ENCODE results near the gene PRICKLE1. TPM values are rescaled to one million over a fixed set of nuclear protein-coding genes. Genes with fewer than 3 reads are reported as not detected.

PRICKLE1 gene
- total and polyA plus RNA-seq, 2 of the 13 experiments (the other 11 are each of a cell fraction or from before 2014, with no cell fraction given), result not detected

- H3K9ac ChIP-seq (ENCODE audit: insufficient read depth, low read depth, low read length), result no peak overlapping the region
- ChIA-PET CTCF (ENCODE audit: low intra/inter-chr PET ratio, low total read pairs) (no interaction called here), POLR2A (no interaction called here)
- H3K9me3 ChIP-seq (ENCODE audit: low read length), result no peaks in the 10 kb centered on the region
- FAIRE-seq (no peak), ATAC-seq (no peak), DNase-seq (ENCODE audit: low spot score) (no peak)
- 100% methylated on average over 1 of the region's 2 CpGs for WGBS (ENCODE audit: low lambda C conversion rate)
- peaks cover 2 to 13% of the 10 kb centered on the region in 2 experiments; a peak in 1 of 5 replicates for H3K36me3 ChIP-seq (replicated peaks in 1 of 2; ENCODE audit: control insufficient read depth in 1 of 2, insufficient read depth in 2 of 2, low read length in 2 of 2)
- no peak overlapping the region for H2AFZ ChIP-seq (ENCODE audit: low read length)
- intact Hi-C loops (cut with micrococcal nuclease; ENCODE audit: unreplicated experiment) (no loop called here), in situ Hi-C loops (cut with HindIII; ENCODE audit: extremely low pct_ligation_motif_present, low pct_unique_long_range_greater_than_20kb) (no loop called here)
- H4K20me1 ChIP-seq (ENCODE audit: insufficient read depth, low read length), result no peaks in the 10 kb centered on the region
- no peak overlapping the region for H3K27ac ChIP-seq (ENCODE audit: extremely low read length, insufficient read depth, low read length)
- no peak overlapping the region for H3K4me3 ChIP-seq (replicated peaks in 1 of 3; ENCODE audit: insufficient read depth in 1 of 3, low read depth in 2 of 3, low read length in 3 of 3)
- no peaks in the 10 kb centered on the region for H3K79me2 ChIP-seq (ENCODE audit: insufficient read depth, low read length)
- no peaks in the 10 kb centered on the region for H3K27me3 ChIP-seq (ENCODE audit: control insufficient read depth in 1 of 2, insufficient read depth in 2 of 2, low read length in 2 of 2)
- no peak overlapping the region for H3K4me2 ChIP-seq (ENCODE audit: low read depth, low read length)
- no peak for TF ChIP-seq ZNF501 (CRISPR knock-in tag; IDR thresholded peaks at IDR 0.05)
- TF ChIP-seq KDM5B (CRISPR knock-in tag; IDR thresholded peaks at IDR 0.05; ENCODE audit: borderline replicate concordance), result no peak
- TF ChIP-seq ZNF572 (CRISPR knock-in tag; IDR thresholded peaks at IDR 0.05), result no peak
- no peak for TF ChIP-seq ZNF24 (IDR thresholded peaks at IDR 0.05)
- TF ChIP-seq ZC3H4 (CRISPR knock-in tag; IDR thresholded peaks at IDR 0.05; ENCODE audit: borderline replicate concordance), result no peak
- no peak for TF ChIP-seq RCOR2 (CRISPR knock-in tag; IDR thresholded peaks at IDR 0.05)
- TF ChIP-seq ZNF17 (CRISPR knock-in tag; IDR thresholded peaks at IDR 0.05), result no peak
- TF ChIP-seq CEBPZ (IDR thresholded peaks at IDR 0.05; ENCODE audit: low read length), result no peak
- TF ChIP-seq IKZF5 (CRISPR knock-in tag; IDR thresholded peaks at IDR 0.05), result no peak
- no peak for TF ChIP-seq MLXIP (CRISPR knock-in tag; IDR thresholded peaks at IDR 0.05; ENCODE audit: borderline replicate concordance)
- no peak for TF ChIP-seq GTF3A (CRISPR knock-in tag; conservative IDR thresholded peaks at IDR 0.05)
- no peak for TF ChIP-seq KLF12 (CRISPR knock-in tag; IDR thresholded peaks at IDR 0.05; ENCODE audit: borderline replicate concordance)
- no peak for TF ChIP-seq CSRNP2 (CRISPR knock-in tag; conservative IDR thresholded peaks at IDR 0.05; ENCODE audit: low read depth)
- no TSS peak for BruUV-seq (replicated peaks)
- H3K4me1 ChIP-seq (ENCODE audit: insufficient read depth, low read length), result peaks cover 7% of the 10 kb centered on the region; the same call in 1 of the 2 replicates
These were observed 139.3 kb downstream of the PRICKLE1 start for GRCh38 chr12:42450248-42450647.
